Activated T-helper 1 cell treated with anti-CD3 and anti-CD28 coated beads, Interleukin-12 subunit alpha, Interleukin-12 subunit beta, Interleukin-2, Interleukin-4 antibody, amounts not matched to agents 30 ng/mL and 10 ng/mL and 1 ng/mL, durations not matched to agents 14 hours and 24 hours and 36 hours (primary cell): ENCODE results near the gene FOXR2. TPM values are rescaled to one million over a fixed set of nuclear protein-coding genes. Genes with fewer than 3 reads are reported as not detected.

ENCODE experiments used
- DNase-seq: peaks from one replicate; pipeline ENCODE4 v3.0.0; 2021; ENCODE audit warnings: low spot score
- H3K27ac Mint-ChIP-seq: one replicate; pipeline ENCODE4 v1.8.0; 2021; ENCODE audit warnings: mild to moderate bottlenecking, mixed read lengths
- H3K27me3 Mint-ChIP-seq: one replicate; pipeline ENCODE4 v1.8.0; 2022; ENCODE audit warnings: mild to moderate bottlenecking, moderate library complexity, mixed read lengths; ENCODE audit not compliant: insufficient read depth
- H3K36me3 Mint-ChIP-seq: one replicate; pipeline ENCODE4 v1.8.0; 2021; ENCODE audit warnings: low read depth, mixed read lengths
- H3K4me1 Mint-ChIP-seq: one replicate; pipeline ENCODE4 v1.8.0; 2021; ENCODE audit warnings: low read depth, mixed read lengths
- H3K4me3 Mint-ChIP-seq: one replicate; pipeline ENCODE4 v1.8.0; 2021; ENCODE audit warnings: mild to moderate bottlenecking, moderate library complexity, mixed read lengths
- H3K9me3 Mint-ChIP-seq: one replicate; pipeline ENCODE4 v1.8.0; 2021; ENCODE audit warnings: mixed read lengths
- intact Hi-C: fragments of 100-400 bp; cut with micrococcal nuclease; formaldehyde crosslinking; loops from one replicate; pipeline ENCODE4 v1.15.1; 2024
- total RNA-seq: library from RNA; stranded (reverse); gene quantifications from 2 replicates; pipeline ENCODE4 v1.2.3, GENCODE V29; 2022

FOXR2 gene
- total RNA-seq, result not detected in 2 replicates

- Mint-ChIP-seq H3K27ac (no peak within 1 kb of the TSS), H3K4me1 (no peaks in the 10 kb centered on the region), H3K4me3 (no peak within 1 kb of the TSS), H3K9me3 (peaks cover 7% of the 10 kb centered on the region), H3K36me3 (no peaks in the 10 kb centered on the region), H3K27me3 (no peaks in the 10 kb centered on the region)
- intact Hi-C loops, result no loop called here
- DNase-seq, result no peak
These were observed at the start of gene FOXR2 for GRCh38 chrX:55623100-55623499. FOXR2 (plus strand) TSS chrX:55623400; CDS start chrX:55623712, 312 bp downstream.

- no peaks in the 10 kb centered on the region for H3K27me3 Mint-ChIP-seq
- H3K9me3 Mint-ChIP-seq, result peaks cover 16% of the 10 kb centered on the region
- H3K36me3 Mint-ChIP-seq, result no peaks in the 10 kb centered on the region
- intact Hi-C loops, result no loop called here
- H3K4me1 Mint-ChIP-seq, result no peaks in the 10 kb centered on the region
- H3K4me3 Mint-ChIP-seq, result no peak overlapping the region
- no peak overlapping the region for H3K27ac Mint-ChIP-seq
- DNase-seq, result no peak
These were observed 44.1 kb upstream of the FOXR2 start for GRCh38 chrX:55579115-55579514.

- H3K27me3 Mint-ChIP-seq, result no peaks in the 10 kb centered on the region
- H3K36me3 Mint-ChIP-seq, result no peaks in the 10 kb centered on the region
- H3K9me3 Mint-ChIP-seq, result peaks cover 16% of the 10 kb centered on the region
- H3K27ac Mint-ChIP-seq, result no peak overlapping the region
- no peak for DNase-seq
- no peak overlapping the region for H3K4me3 Mint-ChIP-seq
- intact Hi-C loops, result no loop called here
- no peaks in the 10 kb centered on the region for H3K4me1 Mint-ChIP-seq
These were observed 40.8 kb upstream of the FOXR2 start for GRCh38 chrX:55582447-55582846.

GRCh38 chrX:55593296-55593695 lies 29.9 kb upstream of the FOXR2 start:
- no peak for DNase-seq
- H3K27ac Mint-ChIP-seq, result no peak overlapping the region
- no peak overlapping the region for H3K4me3 Mint-ChIP-seq
- H3K27me3 Mint-ChIP-seq, result no peaks in the 10 kb centered on the region
- no peaks in the 10 kb centered on the region for H3K4me1 Mint-ChIP-seq
- H3K9me3 Mint-ChIP-seq, result no peaks in the 10 kb centered on the region
- intact Hi-C loops, result no loop called here
- no peaks in the 10 kb centered on the region for H3K36me3 Mint-ChIP-seq

GRCh38 chrX:55593756-55594257 lies 29.4 kb upstream of the FOXR2 start:
- Mint-ChIP-seq H3K27me3 (no peaks in the 10 kb centered on the region), H3K36me3 (no peaks in the 10 kb centered on the region), H3K27ac (no peak overlapping the region), H3K4me1 (no peaks in the 10 kb centered on the region), H3K4me3 (no peak overlapping the region), H3K9me3 (no peaks in the 10 kb centered on the region)
- intact Hi-C loops, result no loop called here
- no peak for DNase-seq

GRCh38 chrX:55598333-55598732 lies 24.9 kb upstream of the FOXR2 start:
- Mint-ChIP-seq H3K36me3 (no peaks in the 10 kb centered on the region), H3K4me1 (no peaks in the 10 kb centered on the region), H3K4me3 (no peak overlapping the region), H3K27ac (no peak overlapping the region), H3K9me3 (peaks cover 1% of the 10 kb centered on the region), H3K27me3 (no peaks in the 10 kb centered on the region)
- no peak for DNase-seq
- intact Hi-C loops, result no loop called here

GRCh38 chrX:55619547-55619946 lies 3.7 kb upstream of the FOXR2 start:
- Mint-ChIP-seq H3K4me3 (no peak overlapping the region), H3K36me3 (no peaks in the 10 kb centered on the region), H3K9me3 (peaks cover 7% of the 10 kb centered on the region), H3K27ac (no peak overlapping the region), H3K4me1 (no peaks in the 10 kb centered on the region), H3K27me3 (no peaks in the 10 kb centered on the region)
- intact Hi-C loops, result no loop called here
- no peak for DNase-seq

GRCh38 chrX:55624403-55624802 lies 1.2 kb downstream of the FOXR2 start:
- intact Hi-C loops, result no loop called here
- Mint-ChIP-seq H3K27ac (no peak overlapping the region), H3K9me3 (peaks cover 11% of the 10 kb centered on the region), H3K36me3 (no peaks in the 10 kb centered on the region), H3K4me1 (no peaks in the 10 kb centered on the region), H3K27me3 (no peaks in the 10 kb centered on the region), H3K4me3 (no peak overlapping the region)
- DNase-seq, result no peak

- Mint-ChIP-seq H3K27me3 (no peaks in the 10 kb centered on the region), H3K4me1 (no peaks in the 10 kb centered on the region), H3K27ac (no peak overlapping the region), H3K9me3 (no peaks in the 10 kb centered on the region), H3K4me3 (no peak overlapping the region), H3K36me3 (no peaks in the 10 kb centered on the region)
- no peak for DNase-seq
- intact Hi-C loops, result no loop called here
These were observed 12.9 kb downstream of the FOXR2 start for GRCh38 chrX:55636109-55636508.

- Mint-ChIP-seq H3K9me3 (no peaks in the 10 kb centered on the region), H3K27ac (no peak overlapping the region), H3K36me3 (no peaks in the 10 kb centered on the region), H3K27me3 (no peaks in the 10 kb centered on the region), H3K4me3 (no peak overlapping the region), H3K4me1 (no peaks in the 10 kb centered on the region)
- no peak for DNase-seq
- intact Hi-C loops, result no loop called here
These were observed 15.7 kb downstream of the FOXR2 start for GRCh38 chrX:55638933-55639332.

- Mint-ChIP-seq H3K9me3 (no peaks in the 10 kb centered on the region), H3K4me1 (no peaks in the 10 kb centered on the region), H3K4me3 (no peak overlapping the region), H3K36me3 (no peaks in the 10 kb centered on the region), H3K27me3 (no peaks in the 10 kb centered on the region), H3K27ac (no peak overlapping the region)
- intact Hi-C loops, result no loop called here
- DNase-seq, result no peak
These were observed 17.7 kb downstream of the FOXR2 start for GRCh38 chrX:55640854-55641253.

GRCh38 chrX:55648434-55648833 lies 25.2 kb downstream of the FOXR2 start:
- no peak for DNase-seq
- no peaks in the 10 kb centered on the region for H3K4me1 Mint-ChIP-seq
- no peaks in the 10 kb centered on the region for H3K9me3 Mint-ChIP-seq
- no peak overlapping the region for H3K27ac Mint-ChIP-seq
- no peak overlapping the region for H3K4me3 Mint-ChIP-seq
- H3K36me3 Mint-ChIP-seq, result no peaks in the 10 kb centered on the region
- H3K27me3 Mint-ChIP-seq, result no peaks in the 10 kb centered on the region
- intact Hi-C loops, result no loop called here

GRCh38 chrX:55659931-55660330 lies 36.7 kb downstream of the FOXR2 start:
- no peak for DNase-seq
- H3K4me3 Mint-ChIP-seq, result no peak overlapping the region
- no peaks in the 10 kb centered on the region for H3K36me3 Mint-ChIP-seq
- no peak overlapping the region for H3K27ac Mint-ChIP-seq
- intact Hi-C loops, result no loop called here
- no peaks in the 10 kb centered on the region for H3K4me1 Mint-ChIP-seq
- no peaks in the 10 kb centered on the region for H3K9me3 Mint-ChIP-seq
- H3K27me3 Mint-ChIP-seq, result no peaks in the 10 kb centered on the region

- DNase-seq, result no peak
- intact Hi-C loops, result no loop called here
- Mint-ChIP-seq H3K4me3 (no peak overlapping the region), H3K4me1 (no peaks in the 10 kb centered on the region), H3K27me3 (no peaks in the 10 kb centered on the region), H3K36me3 (no peaks in the 10 kb centered on the region), H3K9me3 (no peaks in the 10 kb centered on the region), H3K27ac (no peak overlapping the region)
These were observed 40.4 kb downstream of the FOXR2 start for GRCh38 chrX:55663584-55663983.
